ENCODE measurements around the gene NUDT4. TPM values are rescaled to one million over a fixed set of nuclear protein-coding genes. Genes with fewer than 3 reads are reported as not detected.

Gene NUDT4
- total and polyA plus RNA-seq, 2 of the 13 experiments (the other 11 are each of a cell fraction or from before 2014, with no cell fraction given), result 37.3 to 70.1 TPM

GRCh38 chr12:93365616-93366405, 11.9 kb upstream of the NUDT4 start:
- no peak for ATAC-seq
- no peak for DNase-seq (ENCODE audit: low spot score)
- Histone ChIP-seq H3K27me3 (ENCODE audit: control insufficient read depth in 1 of 2, insufficient read depth in 2 of 2, low read length in 2 of 2) (no peaks in the 10 kb centered on the region), H3K4me2 (ENCODE audit: low read depth, low read length) (no peak overlapping the region), H4K20me1 (ENCODE audit: insufficient read depth, low read length) (no peaks in the 10 kb centered on the region), H3K9ac (ENCODE audit: insufficient read depth, low read depth, low read length) (no peak overlapping the region), H3K4me1 (ENCODE audit: insufficient read depth, low read length) (peaks cover 3% of the 10 kb centered on the region), H3K36me3 (replicated peaks in 1 of 2; ENCODE audit: control insufficient read depth in 1 of 2, insufficient read depth in 2 of 2, low read length in 2 of 2) (no peaks in the 10 kb centered on the region), H3K27ac (ENCODE audit: extremely low read length, insufficient read depth, low read length) (no peak overlapping the region), H2AFZ (ENCODE audit: low read length) (no peak overlapping the region), H3K4me3 (replicated peaks in 1 of 3; ENCODE audit: insufficient read depth in 1 of 3, low read depth in 2 of 3, low read length in 3 of 3) (no peak overlapping the region), H3K9me3 (ENCODE audit: low read length) (no peaks in the 10 kb centered on the region), H3K79me2 (ENCODE audit: insufficient read depth, low read length) (no peaks in the 10 kb centered on the region)
- ChIA-PET POLR2A (no interaction called here), CTCF (ENCODE audit: low intra/inter-chr PET ratio, low total read pairs) (no interaction called here)
- intact Hi-C loops (cut with micrococcal nuclease; ENCODE audit: unreplicated experiment) (no loop called here), in situ Hi-C loops (cut with HindIII; ENCODE audit: extremely low pct_ligation_motif_present, low pct_unique_long_range_greater_than_20kb) (no loop called here)
- 74% methylated on average over 7 of the region's 7 CpGs for WGBS (ENCODE audit: low lambda C conversion rate)
- TF ChIP-seq GFI1 (CRISPR knock-in tag; IDR thresholded peaks at IDR 0.05; ENCODE audit: borderline replicate concordance) (no peak), ZNF460 (CRISPR knock-in tag; IDR thresholded peaks at IDR 0.05; ENCODE audit: borderline replicate concordance) (no peak)
- BruUV-seq (replicated peaks), result no TSS peak
- no peak for FAIRE-seq

DNA sequence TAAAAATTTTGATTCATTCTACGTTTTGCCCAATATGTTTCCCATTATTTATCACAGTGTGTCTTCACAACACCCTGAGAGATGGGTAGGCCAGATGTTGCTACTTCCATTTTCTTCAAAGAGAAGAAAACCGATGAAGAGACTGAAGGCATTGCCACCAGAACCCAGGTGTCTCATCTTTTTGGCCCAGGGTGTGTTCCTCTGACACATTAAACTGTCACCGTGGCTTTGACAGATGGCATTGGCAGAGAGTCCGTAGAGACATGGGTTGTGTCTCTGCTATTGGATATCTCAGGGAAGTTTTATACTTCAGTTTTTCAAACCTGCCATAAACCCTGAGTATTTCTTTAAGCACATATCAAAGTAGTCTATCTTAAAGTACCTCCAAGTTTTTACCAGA, 11.3 kb upstream of the NUDT4 start:
- no TSS peak for BruUV-seq (replicated peaks)
- intact Hi-C loops (cut with micrococcal nuclease; ENCODE audit: unreplicated experiment), result no loop called here
- CTCF ChIA-PET (ENCODE audit: low intra/inter-chr PET ratio, low total read pairs), result no interaction called here
- Histone ChIP-seq H3K9me3 (ENCODE audit: low read length) (no peaks in the 10 kb centered on the region), H3K27ac (ENCODE audit: extremely low read length, insufficient read depth, low read length) (no peak overlapping the region), H3K27me3 (ENCODE audit: control insufficient read depth in 1 of 2, insufficient read depth in 2 of 2, low read length in 2 of 2) (no peaks in the 10 kb centered on the region), H3K4me1 (ENCODE audit: insufficient read depth, low read length) (peaks cover 9% of the 10 kb centered on the region), H3K9ac (ENCODE audit: insufficient read depth, low read depth, low read length) (no peak overlapping the region), H3K36me3 (replicated peaks in 1 of 2; ENCODE audit: control insufficient read depth in 1 of 2, insufficient read depth in 2 of 2, low read length in 2 of 2) (no peaks in the 10 kb centered on the region), H3K79me2 (ENCODE audit: insufficient read depth, low read length) (no peaks in the 10 kb centered on the region), H3K4me2 (ENCODE audit: low read depth, low read length) (no peak overlapping the region), H4K20me1 (ENCODE audit: insufficient read depth, low read length) (no peaks in the 10 kb centered on the region), H3K4me3 (replicated peaks in 1 of 3; ENCODE audit: insufficient read depth in 1 of 3, low read depth in 2 of 3, low read length in 3 of 3) (no peak overlapping the region), H2AFZ (ENCODE audit: low read length) (no peak overlapping the region)
- in situ Hi-C loops (cut with HindIII; ENCODE audit: extremely low pct_ligation_motif_present, low pct_unique_long_range_greater_than_20kb), result no loop called here
- FAIRE-seq (no peak), DNase-seq (ENCODE audit: low spot score) (no peak), ATAC-seq (no peak)
- WGBS (ENCODE audit: low lambda C conversion rate), result 80% methylated on average over 4 of the region's 4 CpGs
- POLR2A ChIA-PET, result no interaction called here
- TF ChIP-seq TEAD2 (CRISPR knock-in tag; IDR thresholded peaks at IDR 0.05), result no peak
- no peak for TF ChIP-seq MLLT10 (CRISPR knock-in tag; IDR thresholded peaks at IDR 0.05)
- no peak for TF ChIP-seq TMF1 (CRISPR knock-in tag; IDR thresholded peaks at IDR 0.05; ENCODE audit: low read depth)
- TF ChIP-seq, protein P1, sequence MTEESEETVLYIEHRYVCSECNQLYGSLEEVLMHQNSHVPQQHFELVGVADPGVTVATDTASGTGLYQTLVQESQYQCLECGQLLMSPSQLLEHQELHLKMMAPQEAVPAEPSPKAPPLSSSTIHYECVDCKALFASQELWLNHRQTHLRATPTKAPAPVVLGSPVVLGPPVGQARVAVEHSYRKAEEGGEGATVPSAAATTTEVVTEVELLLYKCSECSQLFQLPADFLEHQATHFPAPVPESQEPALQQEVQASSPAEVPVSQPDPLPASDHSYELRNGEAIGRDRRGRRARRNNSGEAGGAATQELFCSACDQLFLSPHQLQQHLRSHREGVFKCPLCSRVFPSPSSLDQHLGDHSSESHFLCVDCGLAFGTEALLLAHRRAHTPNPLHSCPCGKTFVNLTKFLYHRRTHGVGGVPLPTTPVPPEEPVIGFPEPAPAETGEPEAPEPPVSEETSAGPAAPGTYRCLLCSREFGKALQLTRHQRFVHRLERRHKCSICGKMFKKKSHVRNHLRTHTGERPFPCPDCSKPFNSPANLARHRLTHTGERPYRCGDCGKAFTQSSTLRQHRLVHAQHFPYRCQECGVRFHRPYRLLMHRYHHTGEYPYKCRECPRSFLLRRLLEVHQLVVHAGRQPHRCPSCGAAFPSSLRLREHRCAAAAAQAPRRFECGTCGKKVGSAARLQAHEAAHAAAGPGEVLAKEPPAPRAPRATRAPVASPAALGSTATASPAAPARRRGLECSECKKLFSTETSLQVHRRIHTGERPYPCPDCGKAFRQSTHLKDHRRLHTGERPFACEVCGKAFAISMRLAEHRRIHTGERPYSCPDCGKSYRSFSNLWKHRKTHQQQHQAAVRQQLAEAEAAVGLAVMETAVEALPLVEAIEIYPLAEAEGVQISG (CRISPR knock-in tag; IDR thresholded peaks at IDR 0.05), result no peak
- no peak for TF ChIP-seq MIXL1 (CRISPR knock-in tag; IDR thresholded peaks at IDR 0.05)
- TF ChIP-seq NFRKB (IDR thresholded peaks at IDR 0.05), result no peak
- no peak for TF ChIP-seq CBX1 (IDR thresholded peaks at IDR 0.05; ENCODE audit: low read depth)
- no peak for TF ChIP-seq ZNF20 (CRISPR knock-in tag; IDR thresholded peaks at IDR 0.05)
- TF ChIP-seq ZNF543 (CRISPR knock-in tag; IDR thresholded peaks at IDR 0.05), result no peak
- TF ChIP-seq NFKB2 (CRISPR knock-in tag; IDR thresholded peaks at IDR 0.05; ENCODE audit: borderline replicate concordance), result no peak
- TF ChIP-seq KLF6 (CRISPR knock-in tag; IDR thresholded peaks at IDR 0.05), result no peak
- no peak for TF ChIP-seq GABPB1 (CRISPR knock-in tag; IDR thresholded peaks at IDR 0.05)
- TF ChIP-seq JDP2 (CRISPR knock-in tag; IDR thresholded peaks at IDR 0.05; ENCODE audit: borderline replicate concordance), result no peak
- no peak for TF ChIP-seq AGO1 (IDR thresholded peaks at IDR 0.05; ENCODE audit: low read depth, low read length, poor library complexity, severe bottlenecking)
- no peak for TF ChIP-seq ZNF501 (CRISPR knock-in tag; IDR thresholded peaks at IDR 0.05)

Data from HepG2 (cell line).